H9 (cell line): ENCODE results near the gene ELAC2. TPM values are rescaled to one million over a fixed set of nuclear protein-coding genes. Genes with fewer than 3 reads are reported as not detected.

Experiments
- DNase-seq: peaks from one replicate; pipeline ENCODE4 v3.0.0-alpha.2; 2017
- H2AFZ ChIP-seq: one replicate; pipeline ENCODE4 v1.6.1; 2013; ENCODE audit warnings: mild to moderate bottlenecking, low read length, control low read depth, moderate library complexity
- H2AK5ac ChIP-seq: 2 replicates; pipeline ENCODE4 v1.6.1; 2013; ENCODE audit warnings: low read length, control low read depth, mixed read lengths; ENCODE audit not compliant: insufficient read length
- H2BK120ac ChIP-seq: one replicate; pipeline ENCODE4 v1.6.1; 2013; ENCODE audit warnings: low read depth, mild to moderate bottlenecking, low read length, control low read depth, inconsistent platforms; ENCODE audit not compliant: poor library complexity, severe bottlenecking
- H2BK12ac ChIP-seq: 2 replicates; pipeline ENCODE4 v1.6.1; 2013; ENCODE audit warnings: low read length, control low read depth, mixed read lengths, low read depth; ENCODE audit not compliant: insufficient read length
- H2BK15ac ChIP-seq: 2 replicates; pipeline ENCODE4 v1.6.1; 2013; ENCODE audit warnings: low read depth, low read length, control low read depth
- H2BK20ac ChIP-seq: one replicate; pipeline ENCODE4 v1.6.1; 2013; ENCODE audit warnings: low read depth, mild to moderate bottlenecking, low read length, control low read depth, inconsistent platforms; ENCODE audit not compliant: poor library complexity, severe bottlenecking
- H2BK5ac ChIP-seq: 2 replicates; pipeline ENCODE4 v1.6.1; 2013; ENCODE audit warnings: low read length, control low read depth, mixed read lengths; ENCODE audit not compliant: insufficient read length
- H3K14ac ChIP-seq: 2 replicates; pipeline ENCODE4 v1.6.1; 2013; ENCODE audit warnings: low read length, control low read depth; ENCODE audit not compliant: insufficient read depth
- H3K18ac ChIP-seq: 2 replicates; pipeline ENCODE4 v1.6.1; 2013; ENCODE audit warnings: low read depth, mild to moderate bottlenecking, mixed read lengths, low read length, control low read depth; ENCODE audit not compliant: insufficient read length
- H3K23ac ChIP-seq: 2 replicates; pipeline ENCODE4 v1.6.1; 2013; ENCODE audit warnings: low read length, control low read depth, mixed read lengths, low read depth; ENCODE audit not compliant: insufficient read length
- H3K23me2 ChIP-seq: 2 replicates; pipeline ENCODE4 v1.6.1; 2013; ENCODE audit warnings: low read depth, mild to moderate bottlenecking, mixed read lengths, low read length, control low read depth; ENCODE audit not compliant: insufficient read length, poor library complexity, severe bottlenecking
- H3K27ac ChIP-seq: 2 replicates; pipeline ENCODE4 v1.5.1; 2013; ENCODE audit warnings: low read length, control low read depth, mixed read lengths, low read depth; ENCODE audit not compliant: insufficient read length
- H3K27me3 ChIP-seq: 2 replicates; pipeline ENCODE4 v1.6.1; 2013; ENCODE audit warnings: low read length, control low read depth, inconsistent platforms; ENCODE audit not compliant: insufficient read depth
- H3K4ac ChIP-seq: 2 replicates; pipeline ENCODE4 v1.6.1; 2013; ENCODE audit warnings: low read depth, mild to moderate bottlenecking, control low read depth, inconsistent platforms, low read length, moderate library complexity
- H3K4me1 ChIP-seq: 2 replicates; pipeline ENCODE4 v1.6.1; 2013; ENCODE audit warnings: low read length, control low read depth, inconsistent platforms; ENCODE audit not compliant: insufficient read depth
- H3K4me2 ChIP-seq: 2 replicates; pipeline ENCODE4 v1.6.1; 2013; ENCODE audit warnings: low read length, control low read depth, mixed read lengths; ENCODE audit not compliant: insufficient read length, insufficient read depth
- H3K56ac ChIP-seq: 2 replicates; pipeline ENCODE4 v1.6.1; 2013; ENCODE audit warnings: low read depth, mild to moderate bottlenecking, mixed read lengths, low read length, control low read depth; ENCODE audit not compliant: insufficient read length
- H3K79me1 ChIP-seq: 2 replicates; pipeline ENCODE4 v1.6.1; 2013; ENCODE audit warnings: low read depth, mild to moderate bottlenecking, moderate library complexity, low read length, control low read depth, inconsistent platforms; ENCODE audit not compliant: insufficient read depth, poor library complexity, severe bottlenecking
- H3K79me2 ChIP-seq: 2 replicates; pipeline ENCODE4 v1.6.1; 2013; ENCODE audit warnings: low read length, control low read depth, inconsistent platforms; ENCODE audit not compliant: insufficient read depth
- H3K9ac ChIP-seq: 2 replicates; pipeline ENCODE4 v1.6.1; 2013; ENCODE audit warnings: low read length, control low read depth, mixed read lengths; ENCODE audit not compliant: insufficient read length; ENCODE audit errors: extremely low read depth
- H3K9me3 ChIP-seq: one replicate; pipeline ENCODE4 v1.6.1; 2013; ENCODE audit warnings: low read depth, low read length, inconsistent platforms; ENCODE audit not compliant: control insufficient read depth
- H3T11ph ChIP-seq: one replicate; pipeline ENCODE4 v1.6.1; 2013; ENCODE audit warnings: mild to moderate bottlenecking, low read length, control low read depth, inconsistent platforms
- H4K20me1 ChIP-seq: one replicate; pipeline ENCODE4 v1.6.1; 2013; ENCODE audit not compliant: control insufficient read depth, insufficient read length, insufficient read depth
- H4K5ac ChIP-seq: 2 replicates; pipeline ENCODE4 v1.6.1; 2013; ENCODE audit warnings: low read depth, mild to moderate bottlenecking, mixed read lengths, low read length, control low read depth; ENCODE audit not compliant: insufficient read length
- H4K8ac ChIP-seq: replicated peaks from 2 replicates; pipeline ENCODE4 v1.6.1; 2013; ENCODE audit warnings: low read length, control low read depth, mixed read lengths, low read depth; ENCODE audit not compliant: insufficient read length
- H4K91ac ChIP-seq: 2 replicates; pipeline ENCODE4 v1.6.1; 2013; ENCODE audit warnings: low read depth, mild to moderate bottlenecking, moderate library complexity, mixed read lengths, low read length, control low read depth; ENCODE audit not compliant: insufficient read length
- H3K27ac Mint-ChIP-seq, 3 experiments: 2 replicates in 2 of 3; 3 replicates in 1 of 3; pipeline ENCODE4 v1.8.0; 2020 to 2021; ENCODE audit warnings: mixed read lengths in 3 of 3, mild to moderate bottlenecking in 1 of 3, moderate library complexity in 1 of 3
- H3K27me3 Mint-ChIP-seq: 2 replicates; pipeline ENCODE4 v1.8.0; 2021; ENCODE audit warnings: low read depth, mild to moderate bottlenecking, moderate library complexity, mixed read lengths
- H3K36me3 Mint-ChIP-seq, 3 experiments: 2 replicates in 2 of 3; 3 replicates in 1 of 3; pipeline ENCODE4 v1.8.0; 2020 to 2021; ENCODE audit warnings: low read depth in 3 of 3, mixed read lengths in 3 of 3; ENCODE audit not compliant: insufficient read depth in 1 of 3
- H3K4me1 Mint-ChIP-seq, 2 experiments: 2 replicates each; pipeline ENCODE4 v1.8.0; 2020; ENCODE audit warnings: mixed read lengths in 2 of 2
- H3K4me3 Mint-ChIP-seq, 2 experiments: 2 replicates in 1 of 2; 3 replicates in 1 of 2; pipeline ENCODE4 v1.8.0; 2020 to 2021; ENCODE audit warnings: mild to moderate bottlenecking in 2 of 2, mixed read lengths in 2 of 2, moderate library complexity in 1 of 2
- H3K9me3 Mint-ChIP-seq, 2 experiments: 2 replicates in 1 of 2; 3 replicates in 1 of 2; pipeline ENCODE4 v1.8.0; 2020; ENCODE audit warnings: mild to moderate bottlenecking in 2 of 2, mixed read lengths in 2 of 2, moderate library complexity in 1 of 2
- WGBS: extraction: QIAGEN DNeasy Blood & Tissue Kit; methylation state at CpG from one replicate; pipeline ENCODE4 v1.1.7; 2013; ENCODE audit warnings: missing lambda C conversion rate, low lambda C conversion rate, mixed read lengths; ENCODE audit not compliant: insufficient read length; ENCODE audit errors: extremely low coverage; 5-methylcytosine and 5-hydroxymethylcytosine counted together
- total RNA-seq: library from RNA; stranded (reverse); gene quantifications from 2 replicates; pipeline ENCODE4 v1.2.1, GENCODE V29; 2021
- TF ChIP-seq, protein P1 (sequence below): fragments of 200-600 bp; sonication (generic); conservative IDR thresholded peaks from 3 replicates; pipeline ENCODE4 v1.8.0; 2021; ENCODE audit warnings: antibody characterized with exemption, mild to moderate bottlenecking

Gene ELAC2
- total RNA-seq, 1 experiment from 2014 or later, result 90.7 TPM

DNA sequence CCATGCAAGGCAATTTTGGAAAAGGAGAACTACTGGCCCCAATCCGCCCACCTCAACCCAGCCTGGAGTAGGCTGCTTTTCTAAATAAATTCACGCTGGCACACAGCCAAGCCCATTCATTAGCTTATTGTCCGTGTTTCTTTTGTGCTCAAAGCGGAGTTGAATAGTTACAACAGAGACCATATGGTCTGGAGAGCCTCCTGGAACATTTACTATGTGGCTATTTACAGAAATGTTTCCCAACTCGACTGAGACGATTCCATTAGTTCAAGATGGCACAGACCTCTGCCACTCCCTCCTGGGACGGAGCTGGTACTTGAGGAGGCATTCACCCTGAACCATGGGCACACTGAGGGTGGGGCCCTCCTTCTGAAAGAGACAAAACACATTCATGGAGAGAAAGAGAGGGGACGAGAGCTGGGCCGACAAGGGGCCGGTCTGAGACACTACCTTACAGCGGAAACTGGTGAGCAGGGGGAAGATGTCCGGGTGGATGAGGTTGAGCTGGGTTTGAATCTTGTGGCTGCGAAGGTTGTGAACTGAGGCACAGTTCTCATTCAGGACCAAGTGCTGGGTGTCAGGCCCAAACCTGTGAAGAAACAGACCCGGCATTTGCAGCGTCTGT lies 15.7 kb downstream of the ELAC2 start:
- Histone ChIP-seq H2BK120ac (no peak overlapping the region), H3T11ph (no peak overlapping the region), H3K56ac (no peak overlapping the region), H2BK20ac (no peak overlapping the region), H2AK5ac (no peak overlapping the region), H4K8ac (no peak overlapping the region), H3K4me2 (no peak overlapping the region), H3K23me2 (no peaks in the 10 kb centered on the region), H2BK15ac (no peak overlapping the region), H3K9ac (no peak overlapping the region), H3K9me3 (no peaks in the 10 kb centered on the region), H3K23ac (no peak overlapping the region), H3K27me3 (no peaks in the 10 kb centered on the region), H3K18ac (no peak overlapping the region), H3K4me1 (no peaks in the 10 kb centered on the region), H3K4ac (no peak overlapping the region; the same call in 1 of the 2 replicates), H4K20me1 (no peaks in the 10 kb centered on the region), H4K91ac (no peak overlapping the region), H2BK12ac (no peak overlapping the region), H4K5ac (no peak overlapping the region), H3K14ac (no peak overlapping the region), H3K79me1 (no peaks in the 10 kb centered on the region), H2BK5ac (no peak overlapping the region), H3K27ac (no peak overlapping the region), H3K79me2 (no peaks in the 10 kb centered on the region), H2AFZ (no peak overlapping the region)
- Mint-ChIP-seq H3K27ac (no peak overlapping the region), H3K9me3 (no peaks in the 10 kb centered on the region), H3K4me3 (no peak overlapping the region), H3K36me3 (peaks cover 30 to 69% (median 56%) of the 10 kb centered on the region in 3 experiments; a peak in 6 of 7 replicates), H3K4me1 (no peaks in the 10 kb centered on the region), H3K27me3 (no peaks in the 10 kb centered on the region)
- WGBS, result no CpG with 5 or more reads among the region's 15 CpGs
- no peak for DNase-seq
- TF ChIP-seq, protein P1, sequence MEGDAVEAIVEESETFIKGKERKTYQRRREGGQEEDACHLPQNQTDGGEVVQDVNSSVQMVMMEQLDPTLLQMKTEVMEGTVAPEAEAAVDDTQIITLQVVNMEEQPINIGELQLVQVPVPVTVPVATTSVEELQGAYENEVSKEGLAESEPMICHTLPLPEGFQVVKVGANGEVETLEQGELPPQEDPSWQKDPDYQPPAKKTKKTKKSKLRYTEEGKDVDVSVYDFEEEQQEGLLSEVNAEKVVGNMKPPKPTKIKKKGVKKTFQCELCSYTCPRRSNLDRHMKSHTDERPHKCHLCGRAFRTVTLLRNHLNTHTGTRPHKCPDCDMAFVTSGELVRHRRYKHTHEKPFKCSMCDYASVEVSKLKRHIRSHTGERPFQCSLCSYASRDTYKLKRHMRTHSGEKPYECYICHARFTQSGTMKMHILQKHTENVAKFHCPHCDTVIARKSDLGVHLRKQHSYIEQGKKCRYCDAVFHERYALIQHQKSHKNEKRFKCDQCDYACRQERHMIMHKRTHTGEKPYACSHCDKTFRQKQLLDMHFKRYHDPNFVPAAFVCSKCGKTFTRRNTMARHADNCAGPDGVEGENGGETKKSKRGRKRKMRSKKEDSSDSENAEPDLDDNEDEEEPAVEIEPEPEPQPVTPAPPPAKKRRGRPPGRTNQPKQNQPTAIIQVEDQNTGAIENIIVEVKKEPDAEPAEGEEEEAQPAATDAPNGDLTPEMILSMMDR, result no peak
